Stimulated activated CD8-positive, alpha-beta memory T cell treated with anti-CD3 and anti-CD28 coated beads, Interleukin-7, amount 100 ng/mL, for 24 hours (primary cell): Measurements from ENCODE around the gene KLK12.
"Not testable (repeated sequence)": the region's sequence is repeated elsewhere in the genome, so short reads cannot be mapped to it uniquely, and the experiment has no call there.

ENCODE experiments used
- DNase-seq: peaks from one replicate; pipeline ENCODE4 v3.0.0-alpha.2; 2020; ENCODE audit warnings: low read depth

Gene KLK12

GRCh38 chr19:51015691-51016267, 19.0 kb downstream of the KLK12 start:
- no peak for DNase-seq

DNA sequence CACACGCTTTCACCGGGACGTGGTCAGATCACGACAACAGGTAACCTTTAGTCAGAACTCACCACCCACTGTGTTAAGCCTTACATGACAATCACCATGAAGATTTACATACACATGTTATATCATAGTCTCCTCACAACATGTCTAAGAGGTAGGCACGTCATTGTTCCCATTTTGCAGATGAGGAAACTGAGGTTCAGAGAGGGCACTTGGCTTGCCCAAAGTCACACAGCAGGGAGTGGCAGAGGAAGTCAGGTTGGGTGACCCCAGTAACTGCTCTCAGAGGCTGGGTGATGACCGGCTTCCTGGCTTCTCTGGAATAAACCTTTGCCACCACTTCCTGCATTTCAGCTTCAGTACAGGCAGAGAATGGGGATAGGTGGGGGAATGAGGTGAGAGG, 20.6 kb downstream of the KLK12 start:
- DNase-seq: no peak

DNA sequence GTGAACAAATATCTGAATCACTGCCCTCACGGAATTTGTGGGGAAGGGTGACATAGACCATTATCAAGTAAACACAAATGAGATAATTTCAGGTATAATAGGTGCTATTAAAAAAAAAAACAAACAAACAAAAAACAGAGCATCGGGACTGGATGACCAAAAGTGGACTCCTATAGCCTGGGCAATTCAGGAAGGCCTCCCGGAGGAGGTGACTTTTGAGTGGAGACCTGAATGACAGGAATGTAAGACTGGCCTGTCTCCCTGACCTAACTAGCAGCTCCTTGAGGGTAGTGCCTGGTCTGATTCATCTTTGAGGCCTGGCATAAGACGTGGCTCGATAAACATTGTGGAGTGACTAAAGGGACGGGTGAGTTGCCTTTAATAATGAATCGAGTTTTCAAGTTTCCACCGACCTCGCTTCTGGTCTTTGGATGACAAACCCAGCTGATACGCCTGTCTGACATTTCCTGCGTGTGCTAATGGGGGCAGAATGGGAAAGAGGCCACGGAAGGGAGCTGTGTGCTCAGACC, 22.1 kb downstream of the KLK12 start:
- no peak for DNase-seq

GRCh38 chr19:51010066-51010795, 24.6 kb downstream of the KLK12 start:
- no peak for DNase-seq

DNA sequence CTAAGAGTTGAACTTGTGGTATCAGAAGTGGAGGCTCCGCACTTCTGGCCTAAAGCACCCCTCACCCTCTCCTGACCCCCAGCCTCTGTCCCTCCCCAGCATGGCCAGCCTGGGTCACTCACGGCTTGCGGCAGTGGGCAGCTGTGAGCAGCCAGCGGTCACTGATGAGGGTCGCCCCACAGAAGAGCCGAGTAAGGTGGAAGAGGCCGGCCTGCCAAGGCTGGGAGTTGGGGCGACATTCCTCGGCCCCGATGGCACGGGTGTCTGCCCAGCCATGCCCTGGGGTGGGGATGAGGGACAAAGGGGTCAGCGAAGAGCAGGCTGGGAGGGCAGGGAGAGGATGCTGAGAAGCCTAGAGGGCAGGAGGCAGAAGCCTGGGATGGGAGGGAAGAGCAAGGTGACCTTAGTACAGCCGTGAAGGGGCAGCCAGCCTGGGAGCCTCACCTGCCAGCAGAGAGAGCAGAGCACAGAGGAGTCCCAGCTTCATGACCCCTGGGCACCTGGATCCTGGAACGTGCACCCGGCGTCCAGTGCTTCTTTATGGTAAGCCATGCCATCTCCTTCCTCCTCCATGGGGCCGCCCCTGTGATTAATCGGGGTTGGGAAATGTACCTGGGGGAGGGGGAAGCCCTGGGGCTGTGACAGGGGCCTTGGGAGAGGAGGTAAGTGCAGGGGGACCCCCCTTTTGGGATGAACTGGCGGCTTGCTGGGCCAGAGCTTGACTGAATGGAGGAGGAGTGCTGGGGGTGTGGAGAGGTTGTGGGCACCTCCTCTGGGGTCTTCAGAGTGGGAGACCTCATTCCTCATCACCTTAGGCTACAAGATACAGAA, 25.5 kb downstream of the KLK12 start:
- no peak for DNase-seq

GRCh38 chr19:51007488-51007887, 27.3 kb downstream of the KLK12 start:
- no peak for DNase-seq

DNA sequence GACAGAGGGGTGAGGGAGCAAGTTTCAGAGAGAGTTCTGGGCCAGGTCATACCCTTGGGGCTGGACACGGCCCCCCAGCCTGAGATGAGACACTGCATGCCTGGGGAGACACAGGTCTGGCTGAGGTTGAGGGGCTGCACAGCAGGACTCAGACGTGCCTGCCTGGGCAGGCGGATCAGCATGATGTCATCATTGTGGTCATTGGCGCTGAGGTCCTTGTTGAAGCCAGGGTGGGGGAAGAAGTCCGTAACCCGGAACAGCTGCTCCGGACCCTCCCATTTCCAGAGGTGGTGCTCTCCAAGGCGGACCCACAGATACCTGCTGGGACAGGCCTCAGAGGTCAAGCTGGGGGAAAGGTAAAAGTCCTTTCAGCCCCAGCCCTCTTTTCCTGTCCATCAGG, 28.4 kb downstream of the KLK12 start:
- no peak for DNase-seq

DNA sequence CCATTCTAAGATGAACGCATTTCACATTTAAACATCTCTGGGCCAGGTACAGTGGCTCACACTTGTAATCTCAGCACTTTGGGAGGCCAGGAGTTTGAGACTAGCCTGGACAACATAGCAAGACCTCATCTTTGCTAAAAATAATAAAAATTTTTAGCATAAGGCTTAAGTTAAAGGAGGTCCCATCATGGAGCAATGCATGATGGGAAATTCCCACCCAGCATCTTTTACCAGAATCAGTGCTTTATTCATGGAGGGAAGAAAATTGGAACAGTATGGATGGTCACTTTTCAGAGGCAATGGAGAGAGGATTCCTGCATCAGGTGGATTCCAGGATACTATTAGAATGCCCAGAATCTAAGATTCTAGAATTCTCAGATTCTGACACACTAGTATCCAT, 29.6 kb downstream of the KLK12 start:
- DNase-seq: no peak

DNA sequence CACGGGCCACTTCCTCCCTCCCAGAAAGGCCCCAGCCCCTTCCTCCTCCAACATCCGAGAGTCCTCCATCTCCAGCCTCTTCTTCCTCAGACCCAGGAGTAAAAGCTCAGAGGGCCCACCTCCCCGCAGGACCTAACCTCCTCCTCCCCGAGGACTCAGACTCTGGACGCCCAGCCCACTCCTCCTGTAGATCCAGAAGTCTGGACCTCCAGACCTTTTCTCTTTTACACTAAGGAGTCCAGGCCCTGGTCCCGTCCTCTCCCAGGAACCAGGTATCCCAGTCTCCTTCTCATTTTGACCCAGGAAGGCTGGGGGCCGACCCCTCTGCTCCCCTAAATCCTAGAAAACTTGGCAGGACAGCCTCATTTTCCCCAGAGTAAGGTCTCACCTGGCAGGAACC, 31.5 kb downstream of the KLK12 start:
- no peak for DNase-seq

DNA sequence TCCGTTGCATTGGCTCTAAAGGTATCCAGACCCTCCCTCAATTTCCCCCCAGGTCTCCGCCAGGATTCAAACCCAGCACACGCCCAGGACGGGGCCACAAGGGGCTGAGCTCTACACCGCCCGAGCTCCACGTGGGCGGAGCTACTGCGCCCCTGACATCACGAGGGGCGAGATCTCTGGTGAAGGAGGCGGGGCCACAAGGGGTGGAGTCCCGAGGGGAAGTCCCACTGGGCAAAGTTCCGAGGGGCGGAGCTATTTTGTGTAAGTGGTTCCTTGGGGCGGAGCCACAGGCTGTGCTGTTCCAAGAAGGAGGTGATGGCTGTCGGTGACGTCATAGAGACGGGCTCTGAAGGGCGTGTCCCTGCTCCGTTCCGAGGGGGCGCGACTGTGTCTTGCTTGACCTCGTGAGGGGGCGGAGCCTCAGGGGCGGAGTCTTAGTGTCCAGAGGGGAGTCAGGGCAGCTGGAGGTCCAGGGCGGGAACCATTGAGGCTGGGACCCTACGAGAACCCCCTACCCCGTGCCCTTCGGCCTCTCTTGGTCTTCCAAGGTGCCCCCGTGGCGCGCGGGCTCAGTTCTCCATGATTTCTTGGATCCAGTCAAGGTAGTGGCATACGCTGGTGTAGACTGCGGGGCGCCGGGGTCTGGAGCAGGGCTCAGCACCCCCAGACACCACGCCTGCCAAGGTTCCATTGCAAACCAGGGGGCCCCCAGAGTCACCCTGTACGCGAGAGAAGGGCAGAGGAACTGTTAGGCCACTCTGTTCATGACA, 32.1 kb downstream of the KLK12 start:
- DNase-seq: no peak

DNA sequence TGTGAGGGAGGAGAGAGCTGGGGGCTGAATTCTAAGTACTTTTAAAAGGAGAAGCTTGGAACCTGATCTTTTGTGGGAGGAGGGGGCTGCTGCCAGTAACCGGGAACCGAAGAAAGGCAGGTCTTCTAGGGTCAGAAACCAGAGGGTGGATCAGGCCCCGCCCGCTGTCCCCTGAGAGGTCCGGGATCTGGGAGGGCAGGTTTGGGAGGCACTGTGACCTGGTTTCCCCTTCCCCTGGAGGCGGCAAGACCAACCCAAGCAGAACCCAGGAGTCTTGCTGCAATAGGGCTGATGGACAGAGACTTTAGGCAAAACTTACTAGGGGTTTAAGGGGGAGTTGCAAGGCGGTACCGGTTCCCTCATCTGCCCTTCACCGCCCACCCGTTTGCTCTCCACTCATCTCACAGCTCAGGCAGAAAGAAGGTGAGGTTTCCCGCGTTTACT, 32.7 kb downstream of the KLK12 start:
- no peak for DNase-seq

GRCh38 chr19:51001515-51001914, 33.3 kb downstream of the KLK12 start, which contains the start of gene KLK8:
TSS of gene KLK8 (minus strand) at chr19:51001604. CDS start at chr19:51001167, 437 bp downstream.
- no peak for DNase-seq

DNA sequence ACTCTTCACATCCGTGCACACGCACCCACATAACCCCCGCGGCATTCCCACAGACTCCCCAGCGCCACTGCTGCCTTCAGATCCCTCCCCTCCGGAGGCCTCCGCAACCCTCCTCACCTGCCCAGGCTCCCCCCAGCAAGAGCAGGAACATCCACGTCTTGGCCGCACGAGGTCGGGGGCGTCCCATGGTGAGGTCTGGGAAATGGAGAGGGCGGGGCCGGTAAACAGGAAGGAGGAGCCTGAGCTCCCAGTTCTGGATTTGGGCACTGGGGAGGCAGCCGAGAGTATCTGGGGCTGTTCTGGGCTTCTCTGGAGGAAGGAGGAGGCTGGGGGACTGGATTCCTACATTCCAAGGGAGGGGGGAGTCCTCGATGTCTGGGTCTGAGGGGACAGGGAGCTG, 33.8 kb downstream of the KLK12 start:
- no peak for DNase-seq

GRCh38 chr19:51000426-51000825, 34.4 kb downstream of the KLK12 start:
- no peak for DNase-seq

DNA sequence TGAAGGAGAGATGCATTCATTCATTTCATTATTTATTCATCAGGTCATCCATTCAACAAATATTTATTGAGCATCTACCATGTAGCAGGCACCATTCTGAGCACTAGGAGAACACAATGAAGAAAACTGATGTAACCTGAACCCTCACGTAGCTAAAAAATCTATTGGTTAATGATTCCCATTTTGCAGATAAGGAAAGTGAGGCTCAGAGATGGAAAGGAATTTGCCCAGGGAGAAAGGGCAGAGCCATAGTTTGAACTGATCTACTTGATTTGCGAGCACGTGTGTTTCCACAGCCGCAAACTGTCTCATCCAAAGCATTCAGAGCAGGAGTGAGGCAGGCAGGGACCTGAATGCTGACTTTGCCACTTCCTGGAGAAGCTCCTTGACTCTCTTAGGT, 36.1 kb downstream of the KLK12 start:
- no peak for DNase-seq

DNA sequence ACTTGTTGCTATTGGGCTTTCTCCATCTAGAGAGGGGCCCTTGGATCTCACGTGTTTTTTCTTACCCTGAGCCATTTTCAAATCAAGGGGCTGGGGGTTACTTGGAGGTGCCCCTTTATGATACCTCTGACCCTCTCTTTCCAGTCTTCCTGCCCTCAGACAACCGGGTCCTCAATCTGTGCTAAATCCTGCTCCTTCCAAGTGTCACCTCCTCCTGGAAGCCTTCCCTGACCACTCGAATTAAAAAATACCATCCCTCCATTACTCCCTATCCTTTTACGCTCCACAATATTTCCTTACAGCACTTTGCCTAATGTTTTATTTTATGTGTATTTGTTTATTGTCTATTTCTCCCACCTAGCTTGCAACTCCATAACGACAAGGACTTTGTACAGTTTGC, 36.7 kb downstream of the KLK12 start:
- DNase-seq: no peak

DNA sequence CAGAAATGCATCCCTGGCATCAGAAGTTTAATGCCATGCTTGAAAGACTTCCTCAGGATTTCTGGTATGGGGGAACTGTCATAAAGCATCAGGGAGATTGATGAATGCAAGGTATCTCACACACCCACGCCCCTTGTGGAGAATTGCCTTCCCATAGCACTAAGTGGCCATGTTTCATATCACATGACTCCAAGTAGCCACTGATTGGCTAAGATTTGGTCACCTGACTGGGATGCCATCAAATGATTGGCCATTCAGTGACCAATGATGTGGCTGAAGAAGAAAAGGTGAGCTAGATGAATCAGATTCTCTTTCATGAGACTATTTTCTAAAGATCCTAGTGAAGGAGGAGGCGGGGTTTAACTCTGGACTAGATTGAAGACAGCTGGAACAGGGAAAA, 40.7 kb downstream of the KLK12 start:
- DNase-seq: no peak

DNA sequence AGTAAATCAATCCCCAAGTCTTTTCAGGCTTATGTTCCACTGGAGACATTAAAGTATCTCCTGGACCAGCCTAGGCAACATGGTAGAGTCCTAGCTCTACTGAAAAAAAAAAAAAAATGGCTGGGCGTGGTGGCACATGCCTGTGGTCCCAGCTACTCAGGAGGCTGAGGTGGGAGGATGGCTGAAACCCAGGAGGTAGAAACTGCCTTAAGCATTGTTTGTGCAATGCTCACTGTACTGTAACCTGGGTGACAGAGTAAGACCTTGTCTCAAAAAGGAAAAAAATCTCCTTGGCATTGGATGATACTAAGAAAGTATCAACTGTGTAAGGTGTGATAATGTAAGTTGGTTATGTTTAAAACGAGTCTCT, 42.2 kb downstream of the KLK12 start:
- DNase-seq: no peak

GRCh38 chr19:50984416-50984815, 50.4 kb downstream of the KLK12 start:
- DNase-seq: not testable (repeated sequence)

- DNase-seq: no peak
Observed at GRCh38 chr19:50983625-50984292, 51.0 kb downstream of the KLK12 start, which contains the start of gene KLK7. TSS of gene KLK7 (minus strand) at chr19:50983917. CDS start at chr19:50982399, 1,518 bp downstream.

DNA sequence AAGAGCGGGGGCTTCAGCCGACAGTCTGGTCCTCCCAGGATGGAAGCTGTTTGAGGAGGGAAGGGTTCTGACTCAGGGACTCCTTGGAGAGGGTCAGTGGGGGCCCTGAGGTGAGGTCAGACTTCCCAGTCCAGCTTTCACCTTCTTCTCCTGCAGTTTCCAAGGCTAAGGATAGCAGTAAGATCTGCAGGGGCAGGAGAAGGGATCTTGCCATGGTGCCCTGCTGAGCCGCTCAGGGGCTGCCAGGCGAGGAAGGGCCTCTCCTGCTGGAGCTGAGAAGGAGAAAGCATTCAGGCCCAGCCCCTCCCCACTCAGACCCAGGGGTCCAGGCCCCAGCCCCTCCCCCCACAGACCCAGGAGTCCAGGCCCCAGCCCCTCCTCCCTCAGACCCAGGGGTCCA, 52.6 kb downstream of the KLK12 start:
- no peak for DNase-seq
